NCI-H2081 (cell line): ENCODE data around the gene GNG3.
"Not testable (repeated sequence)": the region's sequence is repeated elsewhere in the genome, so short reads cannot be mapped to it uniquely, and the experiment has no call there.

Source experiments
- DNase-seq, 2 experiments: peaks; one replicate each; lab custom pipeline; 2025; lab: John Stamatoyannopoulos, UW

Gene GNG3

DNA sequence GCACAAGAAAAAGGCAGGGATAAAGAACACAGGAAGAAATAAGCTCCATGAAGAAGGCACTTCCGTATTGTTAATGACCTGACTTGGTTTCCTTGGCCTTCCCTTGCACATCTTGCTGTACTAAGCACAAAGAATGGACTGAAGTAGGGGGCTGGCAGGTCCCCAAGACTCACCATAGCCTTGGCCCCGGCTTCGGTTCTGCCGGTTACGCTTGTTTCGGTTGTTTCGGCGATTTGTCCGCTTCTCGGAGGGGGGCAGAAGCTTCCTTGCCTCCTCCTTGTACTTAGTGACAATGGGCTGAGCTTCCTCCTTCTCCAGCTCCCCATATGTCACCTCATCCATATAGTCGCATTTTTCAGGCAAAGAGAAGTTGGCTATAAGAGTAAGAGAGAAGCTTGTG, 9.3 kb downstream of the GNG3 start:
- no peak for DNase-seq

DNA sequence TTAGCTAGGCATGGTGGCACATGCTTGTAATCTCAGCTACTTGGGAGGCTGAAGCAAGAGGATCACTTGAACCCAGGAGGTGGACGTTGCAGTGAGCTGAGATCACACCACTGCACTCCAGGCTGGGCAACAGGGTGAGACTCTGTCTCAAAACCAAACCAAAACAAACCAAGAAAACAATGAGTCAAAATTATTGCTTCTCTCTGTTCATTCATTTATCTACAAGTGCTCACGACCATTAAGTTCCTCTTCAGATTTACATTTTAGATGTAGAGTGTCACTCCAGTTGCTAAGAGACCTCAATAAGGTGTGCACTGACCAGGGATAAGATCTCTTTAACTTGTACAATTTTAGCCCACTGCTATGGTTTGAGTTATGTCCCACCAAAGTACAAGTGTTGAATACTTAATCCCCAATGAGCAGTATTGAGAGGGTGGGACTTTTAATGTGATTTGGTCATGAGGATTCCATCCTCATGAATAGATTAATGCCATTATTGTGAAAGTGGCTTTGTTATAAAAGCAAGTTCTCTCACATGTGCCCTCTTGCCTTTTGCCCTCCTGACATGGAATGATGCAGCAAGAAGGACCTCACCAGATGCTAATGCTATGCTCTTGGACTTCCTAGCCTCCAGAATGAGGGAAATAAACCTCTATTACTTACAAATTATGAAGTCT, 12.0 kb downstream of the GNG3 start:
- DNase-seq = no peak

DNA sequence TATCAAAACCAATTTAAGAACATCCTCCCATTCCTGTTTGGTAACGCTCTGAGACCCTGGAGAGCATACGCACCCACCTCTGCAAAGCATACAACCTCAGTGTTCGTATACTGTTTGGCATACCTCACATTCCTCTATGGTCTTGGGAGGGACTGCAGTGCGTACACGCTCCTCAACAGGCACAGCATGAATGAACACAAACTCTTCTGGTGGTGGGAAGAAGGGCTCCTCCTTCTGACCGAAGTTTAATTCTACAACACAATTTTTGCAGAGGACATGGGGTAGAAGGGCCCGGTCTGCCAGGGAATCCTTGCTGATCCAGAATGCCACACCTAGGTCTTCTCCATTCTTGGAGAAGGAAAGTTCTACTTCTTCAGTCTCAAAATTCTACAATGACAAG, 14.5 kb downstream of the GNG3 start:
- DNase-seq = no peak

DNA sequence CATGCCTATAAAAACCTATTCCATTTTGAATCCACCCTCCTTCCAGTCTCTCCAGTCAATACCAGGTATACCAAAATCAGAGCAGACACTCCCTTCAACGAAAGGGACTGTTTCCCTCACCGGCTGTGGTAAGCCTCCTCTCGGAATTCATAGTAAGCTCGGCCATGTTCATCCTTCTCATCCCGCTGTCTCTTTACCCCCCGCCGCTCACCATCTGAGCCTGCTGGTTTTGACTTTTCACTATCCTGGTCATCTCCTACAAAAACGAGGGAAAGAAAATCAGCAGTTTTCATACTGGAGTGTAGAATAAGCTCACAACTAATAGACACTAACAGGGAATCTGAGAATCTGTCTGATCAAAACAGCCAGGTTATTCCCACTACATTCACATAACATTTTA, 16.7 kb downstream of the GNG3 start:
- DNase-seq = no peak

DNA sequence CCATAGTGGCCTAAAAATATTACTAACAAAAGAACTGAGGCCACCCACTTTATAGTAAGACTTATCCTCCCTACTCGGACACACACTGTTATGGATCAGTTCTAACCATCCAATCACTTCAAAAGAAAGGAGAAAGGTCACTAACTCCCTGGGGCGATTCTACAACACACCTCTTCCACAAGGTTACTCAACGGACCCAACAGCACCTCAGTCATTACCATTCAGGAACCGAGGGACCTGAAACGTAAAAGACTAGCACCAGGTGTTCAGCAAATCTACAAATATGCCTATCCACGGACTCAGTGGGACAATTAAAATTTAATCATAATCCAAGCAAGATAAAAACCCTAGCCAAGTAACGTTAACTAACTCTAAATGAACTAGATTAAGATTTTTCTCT, 18.2 kb downstream of the GNG3 start:
- DNase-seq = no peak

DNA sequence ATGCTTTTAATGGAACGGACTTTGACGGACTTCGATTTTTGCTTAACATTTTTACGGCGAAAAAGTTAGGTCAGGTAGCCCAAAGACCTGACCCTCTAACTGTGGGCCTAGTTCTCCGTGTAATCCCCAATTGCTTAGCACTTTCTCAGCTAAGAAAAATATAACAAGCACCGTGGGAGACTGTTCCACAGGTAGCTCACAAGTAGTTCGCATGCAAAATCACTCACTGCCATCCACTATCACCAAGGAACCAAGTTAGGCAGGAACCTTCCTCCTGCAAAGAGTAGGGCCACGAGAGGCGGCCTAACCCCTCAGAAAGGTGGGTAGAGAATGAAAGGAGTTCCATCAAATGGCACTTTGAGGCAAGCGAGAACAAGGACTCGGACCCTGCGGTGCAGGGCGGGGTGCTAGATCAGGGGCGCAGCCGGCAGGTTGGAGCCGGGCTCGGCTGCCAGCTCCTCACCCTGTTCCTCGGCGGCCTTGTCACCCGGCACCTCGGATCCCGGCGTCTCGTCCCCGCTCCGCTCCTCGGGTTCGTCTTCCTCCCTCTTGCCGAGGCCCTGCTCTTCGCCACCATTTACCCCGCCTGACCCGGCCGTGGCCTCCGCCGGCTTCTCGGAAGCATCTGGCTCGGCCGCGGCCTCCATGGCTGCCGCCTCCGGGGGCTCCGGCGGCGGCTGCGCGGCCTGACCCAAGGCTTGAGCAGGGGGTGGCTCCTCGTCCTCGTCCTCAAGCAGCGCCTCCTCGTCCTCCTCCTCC, 18.9 kb downstream of the GNG3 start:
- peak in 1 of 2 experiments; percentile 14 for DNase-seq

DNA sequence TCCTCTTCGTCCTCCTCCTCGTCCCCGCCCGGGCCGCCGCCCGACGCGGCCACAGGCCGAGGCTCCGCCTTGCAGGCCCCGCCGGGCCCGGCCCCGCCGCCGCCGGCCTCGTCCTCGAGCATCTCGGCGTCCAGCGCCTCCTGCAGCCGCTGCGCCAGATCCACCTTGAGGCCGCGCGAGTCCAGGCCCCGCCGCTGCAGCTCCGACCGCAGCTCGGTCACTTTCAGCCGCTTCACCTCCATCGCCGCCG, 19.4 kb downstream of the GNG3 start:
- no peak for DNase-seq

DNA sequence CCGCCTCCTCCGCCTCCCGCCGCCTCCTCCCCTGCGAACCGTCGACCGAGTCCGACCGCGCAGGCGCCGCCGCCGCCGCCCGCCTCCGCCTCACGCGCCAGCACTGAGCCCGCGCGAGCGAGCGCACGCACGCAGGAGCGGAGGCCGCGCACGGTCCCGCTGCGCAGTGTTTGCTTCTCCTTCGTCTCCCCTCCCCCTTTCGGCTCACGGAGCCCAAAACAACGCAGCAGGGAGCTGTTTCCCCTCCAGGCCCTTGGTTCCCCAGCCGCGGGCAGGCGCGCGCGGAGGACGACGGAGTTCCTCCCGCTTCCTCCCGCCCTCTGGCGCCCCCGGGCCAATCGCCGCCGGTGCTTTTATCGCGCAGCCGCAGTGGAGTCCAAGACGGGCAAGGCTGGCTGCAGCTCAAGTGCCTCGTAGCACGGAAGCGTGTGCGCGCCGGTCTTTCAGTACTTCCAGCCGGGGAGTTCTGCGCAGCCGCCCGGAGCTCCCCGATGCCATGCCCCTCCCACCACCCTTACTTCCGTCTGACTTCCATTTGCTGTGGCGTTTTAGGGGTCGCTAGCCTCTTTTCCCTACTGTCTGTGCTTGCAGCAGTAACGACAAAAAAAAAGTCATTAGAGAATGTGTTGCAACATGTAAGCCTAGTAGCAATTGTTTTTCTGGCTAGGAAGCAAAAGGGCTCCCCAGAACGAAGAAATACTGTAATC, 19.8 kb downstream of the GNG3 start, which contains the start of gene HNRNPUL2:
Gene HNRNPUL2 (minus strand): TSS at position 293 of the 707 bp plus-strand sequence. CDS start 301 bp downstream, outside the sequence.
- peak; percentile 99 for DNase-seq

DNA sequence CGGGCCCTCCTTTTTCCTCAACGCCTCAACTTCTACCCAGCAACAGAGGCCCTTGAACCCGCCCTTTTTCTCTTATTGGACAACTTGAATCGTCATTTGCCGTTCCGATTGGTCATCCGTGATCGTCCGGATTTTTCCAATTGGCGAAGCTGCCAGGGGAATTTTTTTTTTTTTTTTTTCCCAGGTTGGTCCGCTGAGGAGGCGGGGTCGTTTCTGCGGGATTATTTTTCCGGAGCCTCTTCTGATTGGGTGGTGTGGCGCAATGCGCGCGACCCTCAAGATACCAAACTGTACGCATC, 20.3 kb downstream of the GNG3 start:
- DNase-seq = peak; percentile 95 to 98

DNA sequence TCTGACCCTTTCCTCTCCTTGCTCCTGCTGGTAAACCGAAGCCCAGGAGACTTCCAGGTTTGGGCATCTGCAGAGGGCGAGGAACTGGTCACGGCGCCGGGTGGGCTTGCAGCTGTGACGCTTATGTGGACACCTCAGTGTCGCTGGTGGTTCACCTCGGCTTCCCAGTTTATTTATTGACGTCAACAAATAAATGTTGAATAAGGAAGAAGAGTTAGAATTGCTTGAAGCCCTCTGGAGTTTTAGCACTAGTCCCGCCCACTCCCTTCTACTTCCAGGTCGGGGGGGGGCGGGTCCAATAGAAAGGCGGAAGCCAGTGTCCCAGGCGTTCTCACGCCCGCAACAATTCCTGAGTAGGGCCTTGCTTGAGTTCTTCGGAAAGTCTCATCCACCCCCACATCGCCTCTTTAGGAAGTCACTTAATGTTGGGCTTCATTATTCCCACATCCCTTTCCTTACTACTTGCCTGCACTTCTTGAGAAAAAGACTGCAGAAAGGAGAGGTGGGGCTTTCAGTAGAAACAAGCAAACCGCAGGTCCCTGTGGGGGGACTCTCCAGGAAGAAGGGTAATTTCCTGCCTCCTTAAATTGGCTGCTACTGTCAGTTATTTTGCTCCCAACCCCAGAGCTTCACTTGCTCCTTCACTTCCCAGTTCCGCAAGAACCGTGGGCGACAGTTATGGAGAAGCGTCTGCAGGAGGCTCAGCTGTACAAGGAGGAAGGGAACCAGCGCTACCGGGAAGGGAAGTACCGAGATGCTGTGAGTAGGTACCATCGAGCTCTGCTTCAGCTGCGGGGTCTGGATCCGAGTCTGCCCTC, 20.9 kb downstream of the GNG3 start, which contains the start of gene TTC9C:
Gene TTC9C (plus strand): TSS at position 316 of the 818 bp plus-strand sequence. CDS start 363 bp downstream, at position 679.
- DNase-seq = peak; percentile 80 to 84

DNA sequence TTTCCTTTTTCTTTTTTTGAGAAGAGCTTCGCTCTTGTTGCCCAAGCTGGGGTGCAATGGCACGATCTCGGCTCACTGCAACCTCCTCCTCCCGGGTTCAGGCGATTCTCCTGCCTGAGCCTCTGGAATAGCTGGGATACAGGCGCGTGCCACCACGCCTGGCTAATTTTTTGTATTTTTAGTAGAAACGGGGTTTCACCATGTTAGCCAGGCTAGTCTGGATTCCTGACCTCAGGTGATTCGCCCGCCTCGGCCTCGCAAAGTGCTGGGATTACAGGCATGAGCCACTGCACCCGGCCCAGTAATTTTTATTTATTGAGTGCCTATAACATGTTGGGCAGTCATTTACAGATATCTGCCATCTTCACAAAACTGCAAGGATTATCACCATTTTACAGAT, 22.6 kb downstream of the GNG3 start:
- DNase-seq = not testable (repeated sequence)

DNA sequence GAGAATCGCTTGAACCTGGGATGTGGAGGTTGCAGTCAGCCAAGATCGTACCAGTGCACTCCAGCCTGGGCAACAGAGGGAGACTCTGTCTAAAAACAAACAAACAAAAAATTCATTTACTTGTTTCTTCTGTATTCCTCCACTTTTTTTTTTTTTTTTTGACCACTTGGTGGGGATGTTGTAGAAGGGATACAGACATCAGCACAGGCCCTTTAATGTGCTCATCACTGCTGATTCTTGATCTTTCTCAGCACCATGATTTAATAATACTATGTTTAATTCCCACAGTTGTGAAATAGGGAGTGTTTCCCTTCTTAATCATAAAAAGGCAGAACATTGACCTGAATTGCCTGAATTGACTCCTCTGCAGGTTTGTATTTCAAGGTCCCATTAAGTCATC, 25.4 kb downstream of the GNG3 start:
- peak; percentile 10 to 16 for DNase-seq

DNA sequence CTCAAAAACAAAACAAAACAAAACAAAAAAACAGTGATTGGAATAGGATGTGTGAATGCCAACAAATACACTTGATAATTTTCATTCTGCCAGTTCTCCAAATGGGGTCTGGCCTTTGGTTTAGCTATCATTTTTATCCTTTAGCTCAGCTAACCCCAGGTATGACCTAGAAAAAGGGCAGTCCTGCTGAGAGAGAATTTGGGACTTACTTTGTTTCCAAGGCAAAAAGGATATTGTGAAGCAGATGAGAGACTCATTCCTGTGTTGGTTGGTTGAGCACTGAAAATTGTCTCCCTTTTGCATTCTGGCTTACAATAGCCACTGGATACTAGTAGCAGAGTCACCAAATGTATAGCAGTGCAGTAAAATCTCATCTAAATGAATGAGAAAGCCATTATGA, 29.7 kb downstream of the GNG3 start:
- DNase-seq = no peak

DNA sequence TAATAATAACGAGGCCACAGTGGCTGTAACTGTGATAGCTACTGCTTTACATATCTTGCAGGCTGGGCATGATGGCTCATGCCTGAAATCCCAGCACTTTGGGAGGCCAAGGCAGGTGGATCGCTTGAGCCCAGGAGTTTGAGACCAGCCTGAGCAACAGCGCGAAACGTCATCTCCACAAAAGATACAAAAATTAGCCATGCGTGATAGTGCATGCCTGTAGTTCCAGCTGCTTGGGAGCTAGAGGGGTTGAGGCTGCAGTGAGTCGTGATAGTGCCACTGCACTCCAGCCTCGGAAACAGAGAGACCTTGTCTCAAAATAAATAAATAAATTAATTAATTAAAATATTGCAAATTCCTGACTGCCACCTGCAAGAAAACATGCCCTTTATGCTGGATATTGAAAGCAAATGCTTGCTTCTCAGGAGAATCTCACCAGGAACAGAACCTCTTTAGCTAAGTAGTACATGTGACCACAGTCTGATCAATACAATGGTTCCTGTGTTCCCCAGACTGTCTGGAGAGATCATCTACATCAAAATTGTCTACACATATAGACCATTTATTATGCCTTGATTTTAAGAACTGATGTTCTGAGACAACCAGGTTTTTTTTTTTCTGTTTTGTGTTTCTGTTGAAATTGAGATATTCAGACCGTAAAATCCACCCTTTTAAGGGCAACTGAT, 40.1 kb downstream of the GNG3 start:
- no peak for DNase-seq

DNA sequence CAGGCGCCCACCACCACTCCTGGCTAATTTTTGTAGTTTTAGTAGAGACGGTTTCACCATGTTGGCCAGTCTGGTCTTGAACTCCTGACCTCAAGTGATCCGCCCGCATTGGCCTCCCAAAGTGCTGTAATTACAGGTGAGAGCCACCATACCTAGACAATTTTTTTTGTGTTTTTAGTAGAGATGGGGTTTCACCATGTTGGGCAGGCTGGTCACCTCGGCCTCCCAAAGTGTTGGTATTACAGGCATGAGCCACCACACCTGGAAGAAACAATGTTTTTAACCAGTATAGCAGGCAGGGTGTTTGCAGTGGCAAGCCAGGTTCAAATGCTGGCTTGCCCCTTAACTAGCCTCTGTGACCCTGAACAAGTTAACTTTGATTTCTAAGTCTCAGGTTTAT, 42.5 kb downstream of the GNG3 start:
- not testable (repeated sequence) for DNase-seq

DNA sequence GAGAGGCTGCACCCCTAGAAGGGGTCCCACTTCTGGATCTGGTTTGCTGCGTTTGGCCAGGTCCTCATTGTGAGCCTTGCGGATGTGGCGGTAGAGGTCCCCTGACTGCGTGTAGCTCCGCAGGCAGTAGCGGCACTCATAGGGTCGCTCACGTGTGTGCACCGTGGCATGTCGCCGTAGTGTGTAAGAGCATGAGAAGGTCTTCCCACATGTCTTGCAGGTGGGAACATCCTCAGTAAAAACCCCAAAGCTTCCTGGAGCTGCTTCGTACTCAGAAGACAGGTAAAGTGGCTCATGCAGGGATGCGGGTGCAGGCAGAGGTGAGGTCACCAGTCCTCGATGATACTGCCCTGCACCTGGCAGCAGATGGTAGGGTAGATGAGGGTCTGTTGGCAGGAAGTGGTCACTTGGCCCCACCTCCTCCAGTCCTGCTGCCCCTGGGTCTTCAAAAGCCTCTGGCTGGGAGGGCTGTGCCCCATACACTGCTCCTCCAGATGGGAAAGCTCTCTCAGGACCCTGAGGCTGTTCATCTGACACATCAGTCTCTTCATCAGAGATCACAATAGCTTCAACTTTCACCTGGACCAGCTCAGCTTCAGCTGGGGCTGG, 44.8 kb downstream of the GNG3 start:
- no peak for DNase-seq

DNA sequence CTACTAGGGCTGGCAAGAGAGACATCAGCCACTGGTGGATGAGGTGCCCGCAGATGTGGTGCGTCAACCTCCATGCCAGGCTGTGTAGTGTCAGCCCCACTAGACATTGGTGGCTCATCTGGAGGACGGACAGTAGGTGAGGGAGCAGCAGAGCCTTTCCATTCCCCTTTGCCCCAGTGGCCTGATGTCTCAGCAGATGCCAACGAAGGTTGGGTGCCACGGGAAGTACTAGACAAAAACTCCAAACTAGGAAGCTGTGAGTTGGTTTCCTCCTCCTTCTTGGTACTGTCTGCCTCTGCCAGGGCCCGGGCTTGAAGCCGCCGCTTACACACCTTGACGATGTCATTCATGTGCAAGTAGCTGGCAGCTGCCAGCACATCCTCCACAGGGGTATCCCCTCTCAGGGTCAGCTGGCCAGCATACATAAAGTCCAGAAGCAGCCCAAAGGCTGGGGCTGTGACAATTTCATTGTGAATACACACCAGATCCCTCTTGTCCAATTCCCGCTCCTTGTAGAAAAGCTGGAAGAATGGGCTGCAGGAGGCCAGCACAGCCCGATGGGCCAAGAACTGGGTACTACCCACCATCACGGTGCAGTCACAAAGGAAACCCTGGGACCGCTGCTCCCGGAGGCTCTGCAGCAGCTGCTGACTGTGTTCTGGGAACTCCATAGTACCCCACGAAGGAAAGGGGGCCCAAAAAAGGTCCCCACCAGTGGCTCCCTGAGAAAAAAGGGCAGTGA, 45.7 kb downstream of the GNG3 start:
- no peak for DNase-seq

DNA sequence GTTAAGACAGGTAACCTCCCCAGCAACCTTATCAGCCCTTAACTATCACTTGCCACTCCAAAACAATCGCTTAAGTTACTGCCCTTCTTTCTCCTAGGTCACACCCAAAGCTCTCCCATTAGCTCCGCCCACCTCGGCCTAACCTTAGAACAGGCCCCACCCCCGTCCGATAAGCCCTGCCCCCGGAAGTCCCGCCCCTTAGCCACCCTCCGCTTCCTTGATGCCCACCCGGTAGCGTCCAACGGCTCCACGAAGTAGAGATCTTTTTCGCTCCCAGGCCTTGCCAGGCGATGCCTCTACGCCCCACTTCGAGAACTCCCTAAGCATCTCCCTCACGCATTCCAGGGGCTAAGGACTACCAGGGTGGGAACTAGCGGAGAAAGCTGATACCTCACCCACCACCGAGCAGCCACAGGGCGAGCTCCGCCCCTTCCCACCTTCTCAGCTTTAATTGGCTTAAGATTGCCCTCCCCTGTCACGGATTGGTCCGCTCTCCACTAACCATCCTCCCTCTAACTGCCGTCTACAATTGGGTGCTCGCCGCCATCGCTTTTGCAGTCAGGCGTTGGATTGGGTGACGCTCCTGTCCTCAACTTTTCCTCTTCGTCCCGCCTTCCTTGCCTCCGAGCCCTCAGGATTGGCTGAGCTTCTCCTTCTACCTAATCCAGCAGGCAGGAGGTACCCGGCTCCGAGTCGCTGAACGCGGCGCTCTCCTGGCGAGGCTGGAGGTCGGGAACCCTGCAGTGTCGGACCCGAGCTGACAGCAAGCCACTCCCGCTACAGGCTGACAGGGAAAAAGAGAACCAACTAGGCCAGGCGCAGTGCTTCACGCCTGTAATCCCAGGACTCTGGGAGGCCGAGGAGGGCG, 46.5 kb downstream of the GNG3 start, which contains the start of gene ZBTB3:
Gene ZBTB3 (minus strand): TSS at position 425 of the 868 bp plus-strand sequence. CDS start 496 bp downstream, outside the sequence.
- peak; percentile 99 for DNase-seq

DNA sequence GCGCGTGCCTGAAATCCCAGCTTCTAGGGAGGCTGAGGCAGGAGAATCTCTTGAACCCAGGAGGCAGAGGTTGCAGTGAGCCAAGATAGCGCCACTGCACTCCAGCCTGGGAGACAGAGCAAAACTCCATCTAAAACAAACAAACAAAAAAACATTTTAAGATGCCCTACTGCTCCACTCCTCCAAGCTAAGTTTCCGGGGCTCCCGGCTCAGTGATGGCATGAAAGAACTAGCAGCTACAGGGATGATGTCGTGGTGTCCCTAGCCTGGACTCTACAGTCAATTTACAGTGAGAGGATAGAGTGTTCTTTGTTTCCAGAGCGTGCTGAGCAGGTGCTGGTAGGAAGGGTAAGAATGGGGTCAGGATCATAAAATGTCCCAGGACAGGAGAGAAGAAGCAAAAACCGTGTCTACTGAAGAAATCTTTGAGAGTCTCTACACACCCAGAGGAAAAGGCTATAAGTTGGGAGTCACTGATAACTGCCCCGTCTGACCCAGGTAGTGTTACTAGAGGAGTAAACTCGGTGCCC, 47.7 kb downstream of the GNG3 start:
- DNase-seq = no peak
